Peyer's patch (tissue), 4 donors: Measurements from ENCODE around the gene LHX3. TPM values are rescaled to one million over a fixed set of nuclear protein-coding genes. Genes with fewer than 3 reads are reported as not detected.

Experiments
- DNase-seq, 3 donors: peaks; one replicate each; pipeline ENCODE4 v3.0.0-alpha.2; 2017 to 2019
- H3K27ac ChIP-seq, 4 donors: fragments of 200-600 bp; sonication (generic); one replicate each; pipeline ENCODE4 v1.5.1; 2016 to 2019
- H3K27me3 ChIP-seq, 2 donors: fragments of 200-600 bp; sonication (generic); one replicate each; pipeline ENCODE4 v1.5.1; 2019
- H3K36me3 ChIP-seq, 3 donors: fragments of 200-600 bp; sonication (generic); one replicate each; pipeline ENCODE4 v1.5.1; 2016 to 2019
- H3K4me1 ChIP-seq, 4 donors: fragments of 200-600 bp; sonication (generic); one replicate each; pipeline ENCODE4 v1.5.1; 2016 to 2019
- H3K4me3 ChIP-seq, 4 donors: fragments of 200-600 bp; sonication (generic); 1 replicate in 3 of 4; 2 replicates in 1 of 4; pipeline ENCODE4 v1.5.1; 2016 to 2019; ENCODE audit warnings: mild to moderate bottlenecking in 1 of 4
- H3K9me3 ChIP-seq, 4 donors: fragments of 200-600 bp; sonication (generic); one replicate each; pipeline ENCODE4 v1.5.1; 2016 to 2019; ENCODE audit warnings: mild to moderate bottlenecking in 1 of 4
- POLR2A ChIP-seq, 2 donors: fragments of 450-650 bp; IDR thresholded peaks; one replicate each; pipeline ENCODE4 v1.5.1; 2017; ENCODE audit warnings: antibody characterized with exemption in 2 of 2, mild to moderate bottlenecking in 2 of 2, moderate library complexity in 2 of 2
- total RNA-seq, 4 donors: library from RNA; depleted of rRNA; stranded (reverse); fragments of >200 nt; gene quantifications; one replicate each; pipeline ENCODE4 v1.1.0, GENCODE V29; 2016
- TF ChIP-seq, protein P1 (sequence below), 6 experiments: fragments of 450-650 bp in 4 of 6; fragments of 200-600 bp in 2 of 6; sonication (generic) in 1 of 6; IDR thresholded peaks; one replicate each; pipeline ENCODE4 v1.5.1; 2017 to 2019; ENCODE audit warnings: antibody characterized with exemption in 6 of 6, mild to moderate bottlenecking in 3 of 6, moderate library complexity in 1 of 6

LHX3 gene
- total RNA-seq, 4 donors from 2014 or later = not detected

DNA sequence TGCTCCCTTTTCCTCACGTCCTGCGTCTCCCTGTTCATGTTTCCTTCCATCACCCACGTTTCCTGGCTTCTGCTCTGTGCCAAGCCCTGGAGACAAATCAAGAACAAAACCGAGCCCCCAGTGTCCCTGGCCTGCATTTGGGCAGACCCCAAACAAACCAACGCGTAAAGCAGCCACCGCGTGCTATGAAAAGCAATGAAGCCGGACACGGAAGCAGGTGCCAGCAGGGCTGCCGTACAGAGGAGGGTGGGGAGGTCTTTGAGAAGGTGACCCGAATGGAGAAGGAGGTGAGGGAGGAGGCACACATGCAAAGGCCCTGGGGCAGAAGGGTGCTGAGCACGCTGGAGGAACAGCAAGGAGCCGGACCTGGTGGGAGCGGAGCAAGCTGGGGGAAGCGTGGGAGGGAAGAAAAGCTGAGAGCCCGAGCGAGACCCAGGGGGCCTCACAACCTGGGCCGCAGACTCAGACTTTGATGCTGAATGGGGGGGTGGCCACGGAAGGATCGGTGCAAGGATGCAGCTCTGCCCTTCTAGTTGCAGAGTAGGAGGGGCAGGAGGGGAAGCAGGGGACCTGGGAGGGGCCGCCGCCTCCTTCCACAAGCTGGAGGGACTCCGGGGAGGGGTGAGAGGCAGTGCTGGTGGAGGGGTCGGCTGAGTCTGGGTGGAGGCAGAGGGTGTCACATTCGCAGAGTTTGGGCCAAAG lies 42.1 kb upstream of the LHX3 start:
- no peak for DNase-seq
- Histone ChIP-seq H3K27me3 (no peaks in the 10 kb centered on the region), H3K9me3 (no peaks in the 10 kb centered on the region), H3K4me3 (no peak overlapping the region), H3K4me1 (peaks cover 3 to 28% (median 20%) of the 10 kb centered on the region in 4 donors), H3K27ac (no peak overlapping the region), H3K36me3 (no peaks in the 10 kb centered on the region)
- no peak for TF ChIP-seq POLR2A (IDR thresholded peaks at IDR 0.05)
- TF ChIP-seq, protein P1, sequence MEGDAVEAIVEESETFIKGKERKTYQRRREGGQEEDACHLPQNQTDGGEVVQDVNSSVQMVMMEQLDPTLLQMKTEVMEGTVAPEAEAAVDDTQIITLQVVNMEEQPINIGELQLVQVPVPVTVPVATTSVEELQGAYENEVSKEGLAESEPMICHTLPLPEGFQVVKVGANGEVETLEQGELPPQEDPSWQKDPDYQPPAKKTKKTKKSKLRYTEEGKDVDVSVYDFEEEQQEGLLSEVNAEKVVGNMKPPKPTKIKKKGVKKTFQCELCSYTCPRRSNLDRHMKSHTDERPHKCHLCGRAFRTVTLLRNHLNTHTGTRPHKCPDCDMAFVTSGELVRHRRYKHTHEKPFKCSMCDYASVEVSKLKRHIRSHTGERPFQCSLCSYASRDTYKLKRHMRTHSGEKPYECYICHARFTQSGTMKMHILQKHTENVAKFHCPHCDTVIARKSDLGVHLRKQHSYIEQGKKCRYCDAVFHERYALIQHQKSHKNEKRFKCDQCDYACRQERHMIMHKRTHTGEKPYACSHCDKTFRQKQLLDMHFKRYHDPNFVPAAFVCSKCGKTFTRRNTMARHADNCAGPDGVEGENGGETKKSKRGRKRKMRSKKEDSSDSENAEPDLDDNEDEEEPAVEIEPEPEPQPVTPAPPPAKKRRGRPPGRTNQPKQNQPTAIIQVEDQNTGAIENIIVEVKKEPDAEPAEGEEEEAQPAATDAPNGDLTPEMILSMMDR (IDR thresholded peaks at IDR 0.05) = no peak

DNA sequence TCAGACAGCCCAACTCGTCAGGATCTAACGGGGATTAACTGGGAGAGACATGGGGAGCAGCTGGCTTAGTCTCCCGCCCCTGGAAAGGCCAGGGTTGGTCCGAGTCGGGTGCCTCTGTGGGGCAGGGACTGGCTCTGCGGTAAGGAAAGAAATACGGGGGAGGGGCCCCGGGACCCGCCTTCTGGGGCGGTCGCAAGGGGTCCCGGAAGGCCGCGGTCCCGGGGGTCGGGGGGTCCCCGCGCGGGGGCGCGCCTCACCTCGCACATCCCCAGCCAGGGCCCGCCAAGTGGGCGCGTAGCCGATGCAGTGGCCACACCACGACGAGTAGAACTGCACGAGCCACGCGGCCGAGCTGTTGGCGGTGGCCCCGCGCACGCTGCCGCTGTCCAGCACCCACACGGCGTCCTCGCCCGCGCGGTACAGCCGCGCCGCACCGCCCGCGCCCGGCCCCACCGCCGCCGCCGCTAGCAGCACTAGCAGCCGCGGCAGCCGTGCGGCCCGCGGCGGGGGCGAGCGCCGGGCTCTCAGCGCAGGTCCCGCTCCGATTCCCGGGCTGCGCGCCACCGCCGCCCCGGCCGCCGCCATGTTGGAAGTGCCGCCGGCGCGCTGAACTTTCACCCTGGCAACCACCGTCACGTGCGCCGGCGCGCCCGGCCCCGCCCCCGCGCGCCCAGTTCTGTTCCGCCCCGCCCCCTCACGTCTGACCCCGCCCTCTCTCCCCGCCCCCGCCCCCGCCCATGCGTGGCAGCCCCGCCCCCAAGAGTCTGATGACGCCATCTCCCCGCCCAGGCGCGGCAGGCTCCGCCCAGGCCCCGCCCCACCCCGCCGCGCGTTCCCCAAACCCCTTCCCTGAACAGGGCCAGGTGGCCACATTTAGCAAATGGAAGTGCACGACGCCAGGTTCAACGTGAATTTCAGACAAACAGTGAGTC lies 40.6 kb upstream of the LHX3 start, which contains the start of gene QSOX2:
Gene QSOX2 (minus strand): TSS at position 594 of the 932 bp plus-strand sequence. CDS start 9 bp downstream, at position 585.
- TF ChIP-seq, protein P1 (IDR thresholded peaks at IDR 0.05) = no peak
- TF ChIP-seq POLR2A (IDR thresholded peaks at IDR 0.05) = peak in 1 of 2 donors; percentile 25
- Histone ChIP-seq H3K4me1 (peaks cover 3 to 35% (median 24%) of the 10 kb centered on the region in 4 donors), H3K4me3 (peak within 1 kb of the TSS; percentile 76 to 99 (median 94)), H3K9me3 (no peaks in the 10 kb centered on the region), H3K27me3 (no peaks in the 10 kb centered on the region), H3K27ac (peak within 1 kb of the TSS; percentile 47 to 76 (median 58)), H3K36me3 (no peaks in the 10 kb centered on the region)
- DNase-seq = peak; percentile 82 to 91 (median 90)

DNA sequence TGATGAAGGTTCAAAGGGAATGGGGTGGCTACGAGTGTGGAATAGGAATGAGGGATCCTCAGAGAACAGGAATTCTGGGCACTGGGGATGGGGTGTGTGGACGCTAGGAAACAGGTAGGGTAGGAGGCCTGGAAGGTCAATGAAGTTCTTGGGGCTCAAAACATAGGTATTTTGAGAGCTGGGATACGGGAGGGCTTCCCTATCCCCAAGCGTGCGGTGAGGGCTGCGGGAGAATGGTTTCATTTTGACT lies 40.0 kb upstream of the LHX3 start:
- no peak for DNase-seq
- Histone ChIP-seq H3K27ac (peak overlapping the region in 3 of 4 donors; percentile 47 to 76 (median 64)), H3K36me3 (no peaks in the 10 kb centered on the region), H3K27me3 (no peaks in the 10 kb centered on the region), H3K4me1 (peaks cover 3 to 38% (median 26%) of the 10 kb centered on the region in 4 donors), H3K9me3 (no peaks in the 10 kb centered on the region), H3K4me3 (peak overlapping the region; percentile 76 to 99 (median 94))
- no peak for TF ChIP-seq POLR2A (IDR thresholded peaks at IDR 0.05)
- TF ChIP-seq, protein P1 (IDR thresholded peaks at IDR 0.05) = no peak

DNA sequence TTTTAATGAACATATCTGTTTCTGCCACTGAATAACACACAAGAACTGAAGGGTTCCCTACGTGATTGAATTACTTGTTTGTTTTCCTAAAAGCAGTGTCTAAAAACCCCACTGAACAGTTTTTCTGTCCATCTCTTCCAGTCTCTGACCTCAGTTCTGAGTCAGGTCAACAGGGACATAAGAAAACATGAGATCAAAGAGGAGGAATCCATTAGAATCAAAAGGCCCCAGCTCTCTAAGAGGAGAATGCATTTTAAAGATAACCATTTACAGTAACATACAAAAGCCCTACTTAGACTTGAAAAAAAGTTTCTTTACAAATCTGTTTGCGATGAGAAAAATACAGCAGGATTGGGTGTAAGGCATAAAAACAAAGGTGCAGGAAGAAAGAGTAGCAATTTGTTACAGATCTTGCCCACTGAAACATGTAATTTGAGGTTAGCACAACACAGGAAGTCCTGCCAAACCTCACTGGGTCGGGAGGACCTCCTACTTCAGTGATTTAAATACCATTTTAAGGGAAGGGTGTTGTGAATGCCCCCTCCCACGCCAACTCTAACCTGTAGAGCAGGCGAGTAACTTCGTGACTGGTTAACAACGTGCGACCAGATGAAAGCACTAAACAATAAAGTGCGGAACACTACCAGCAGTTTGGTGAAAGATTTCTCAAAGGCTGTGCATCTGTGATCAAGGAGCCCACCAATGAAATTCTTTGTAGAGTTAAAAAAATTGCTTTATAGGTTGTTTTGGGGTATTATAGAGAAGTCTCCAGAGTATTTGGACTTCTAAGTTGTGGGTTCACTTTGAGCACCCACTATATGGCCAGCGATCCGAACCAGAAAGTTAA lies 39.4 kb upstream of the LHX3 start:
- no peak for TF ChIP-seq POLR2A (IDR thresholded peaks at IDR 0.05)
- TF ChIP-seq, protein P1 (IDR thresholded peaks at IDR 0.05) = no peak
- H3K4me3 ChIP-seq = peak overlapping the region; percentile 76 to 99 (median 94)
- H3K27ac ChIP-seq = peak overlapping the region in 2 of 4 donors; percentile 47 to 76
- H3K4me1 ChIP-seq = peaks cover 3 to 41% (median 29%) of the 10 kb centered on the region in 4 donors
- H3K36me3 ChIP-seq = no peaks in the 10 kb centered on the region
- H3K9me3 ChIP-seq = no peaks in the 10 kb centered on the region
- no peaks in the 10 kb centered on the region for H3K27me3 ChIP-seq
- DNase-seq = peak in 2 of 3 donors; percentile 76 to 79

DNA sequence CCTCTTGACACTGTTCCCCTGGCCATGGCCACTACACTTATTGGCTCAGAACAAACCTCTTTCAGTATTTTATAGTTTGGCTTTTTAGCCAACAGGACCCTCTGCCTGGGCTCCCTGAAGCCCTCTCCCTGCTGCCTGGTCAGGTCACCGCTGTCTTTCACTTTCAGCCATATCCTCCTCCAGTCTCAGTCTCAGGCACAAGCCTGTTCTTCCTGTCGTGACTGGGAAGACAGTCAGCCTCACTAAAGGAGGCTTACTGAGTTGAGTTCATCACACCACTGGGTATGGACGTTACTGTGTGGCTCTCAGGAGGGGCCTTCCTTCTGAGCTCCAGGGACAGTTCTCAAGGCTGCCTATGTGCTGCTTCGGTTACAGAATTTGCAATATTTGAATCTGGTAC lies 38.7 kb upstream of the LHX3 start:
- Histone ChIP-seq H3K27ac (peak overlapping the region in 2 of 4 donors; percentile 40 to 76), H3K4me1 (peaks cover 3 to 44% (median 32%) of the 10 kb centered on the region in 4 donors), H3K27me3 (no peaks in the 10 kb centered on the region), H3K36me3 (no peaks in the 10 kb centered on the region), H3K4me3 (no peak overlapping the region), H3K9me3 (no peaks in the 10 kb centered on the region)
- TF ChIP-seq, protein P1 (IDR thresholded peaks at IDR 0.05) = no peak
- TF ChIP-seq POLR2A (IDR thresholded peaks at IDR 0.05) = no peak
- no peak for DNase-seq
